ENCODE measurements around the gene GALNT4.

DNA sequence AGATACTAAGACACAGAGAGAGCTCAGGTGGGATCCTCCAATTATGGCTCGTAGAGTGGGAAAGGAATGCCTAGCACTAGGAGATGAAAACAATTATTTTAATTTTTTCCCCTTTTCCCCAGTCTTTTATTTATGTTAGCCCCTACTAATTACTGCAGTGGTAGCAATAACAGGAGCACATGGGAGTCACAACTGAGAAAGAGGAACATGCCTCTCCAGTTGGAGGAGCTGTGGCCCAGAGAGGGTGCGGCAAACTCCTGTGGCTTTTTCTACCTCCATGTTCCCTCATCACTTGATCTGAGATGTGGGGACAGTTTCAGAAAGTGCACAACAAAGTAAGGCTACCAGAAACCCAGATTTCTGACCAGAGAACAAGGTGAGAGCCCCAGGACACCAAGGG, 27.2 kb upstream of the GALNT4 start:
- TF ChIP-seq, protein P1, sequence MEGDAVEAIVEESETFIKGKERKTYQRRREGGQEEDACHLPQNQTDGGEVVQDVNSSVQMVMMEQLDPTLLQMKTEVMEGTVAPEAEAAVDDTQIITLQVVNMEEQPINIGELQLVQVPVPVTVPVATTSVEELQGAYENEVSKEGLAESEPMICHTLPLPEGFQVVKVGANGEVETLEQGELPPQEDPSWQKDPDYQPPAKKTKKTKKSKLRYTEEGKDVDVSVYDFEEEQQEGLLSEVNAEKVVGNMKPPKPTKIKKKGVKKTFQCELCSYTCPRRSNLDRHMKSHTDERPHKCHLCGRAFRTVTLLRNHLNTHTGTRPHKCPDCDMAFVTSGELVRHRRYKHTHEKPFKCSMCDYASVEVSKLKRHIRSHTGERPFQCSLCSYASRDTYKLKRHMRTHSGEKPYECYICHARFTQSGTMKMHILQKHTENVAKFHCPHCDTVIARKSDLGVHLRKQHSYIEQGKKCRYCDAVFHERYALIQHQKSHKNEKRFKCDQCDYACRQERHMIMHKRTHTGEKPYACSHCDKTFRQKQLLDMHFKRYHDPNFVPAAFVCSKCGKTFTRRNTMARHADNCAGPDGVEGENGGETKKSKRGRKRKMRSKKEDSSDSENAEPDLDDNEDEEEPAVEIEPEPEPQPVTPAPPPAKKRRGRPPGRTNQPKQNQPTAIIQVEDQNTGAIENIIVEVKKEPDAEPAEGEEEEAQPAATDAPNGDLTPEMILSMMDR (conservative IDR thresholded peaks at IDR 0.05), result no peak
- no peak for TF ChIP-seq EZH2 (IDR thresholded peaks at IDR 0.05; ENCODE audit: low read depth)
